ENCODE measurements around the gene RBM33. TPM values are rescaled to one million over a fixed set of nuclear protein-coding genes. Genes with fewer than 3 reads are reported as not detected.

Gene RBM33
- total and polyA plus RNA-seq, 3 experiments from 2014 or later: 68.5 to 71.6 (median 68.7) TPM

DNA sequence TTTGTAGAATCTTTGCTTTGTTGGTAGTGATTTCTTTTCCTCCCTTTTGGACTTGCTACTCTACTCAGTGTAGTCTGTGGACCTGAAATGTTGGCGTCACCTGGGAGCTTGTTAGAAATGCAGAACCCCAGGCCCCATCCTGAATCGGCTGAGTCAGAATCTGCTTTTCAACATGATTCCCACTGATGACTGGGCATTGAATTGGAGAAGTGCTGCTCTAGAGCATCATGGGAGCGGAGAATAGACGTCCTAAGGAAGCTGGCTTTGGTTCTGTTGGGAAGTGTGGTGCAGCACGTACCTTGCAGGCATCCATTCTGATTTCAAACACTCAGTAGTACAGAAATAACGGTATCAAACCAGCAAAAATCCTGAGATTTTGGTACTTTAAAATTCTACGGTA lies 54.7 kb downstream of the RBM33 start:
- Mint-ChIP-seq H3K36me3 (peaks cover 4 to 73% (median 25%) of the 10 kb centered on the region in 3 donors), H3K4me3 (no peak overlapping the region), H3K4me1 (peaks cover 50 to 73% (median 57%) of the 10 kb centered on the region in 3 donors), H3K27me3 (no peaks in the 10 kb centered on the region), H3K27ac (peak overlapping the region in 1 of 8 donors; percentile 48), H3K9me3 (peaks cover 0 to 2% (median 0%) of the 10 kb centered on the region in 5 donors)
- peaks cover 24% of the 10 kb centered on the region for H3K36me3 ChIP-seq (ENCODE audit: insufficient read depth, low read length)
- ChIA-PET POLR2A (no interaction called here), CTCF (interaction anchor here (1.2 kb wide), 1 partner anchor 100 kb away, joined by 3 read pairs; no protein-coding TSS in a partner anchor)
- no peaks in the 10 kb centered on the region for H3K27me3 ChIP-seq (ENCODE audit: insufficient read depth, low read length, poor library complexity, severe bottlenecking)
- H3K4me1 ChIP-seq (ENCODE audit: insufficient read depth, low read length): peaks cover 5% of the 10 kb centered on the region
- H3K4me3 ChIP-seq (ENCODE audit: low read length): no peak overlapping the region
- no peak for DNase-seq
- H3K9me3 ChIP-seq (ENCODE audit: low read length): no peaks in the 10 kb centered on the region
- no peak overlapping the region for H3K27ac ChIP-seq (ENCODE audit: low read depth, low read length)

- Histone ChIP-seq H3K4me3 (ENCODE audit: low read length) (no peak overlapping the region), H3K36me3 (ENCODE audit: insufficient read depth, low read length) (peaks cover 24% of the 10 kb centered on the region), H3K27me3 (ENCODE audit: insufficient read depth, low read length, poor library complexity, severe bottlenecking) (no peaks in the 10 kb centered on the region), H3K9me3 (ENCODE audit: low read length) (no peaks in the 10 kb centered on the region), H3K27ac (ENCODE audit: low read depth, low read length) (no peak overlapping the region), H3K4me1 (ENCODE audit: insufficient read depth, low read length) (peaks cover 5% of the 10 kb centered on the region)
- POLR2A ChIA-PET: no interaction called here
- Mint-ChIP-seq H3K27me3 (no peaks in the 10 kb centered on the region), H3K9me3 (peaks cover 0 to 2% (median 0%) of the 10 kb centered on the region in 5 donors), H3K4me1 (peaks cover 37 to 56% (median 43%) of the 10 kb centered on the region in 3 donors), H3K36me3 (peaks cover 4 to 80% (median 30%) of the 10 kb centered on the region in 3 donors), H3K4me3 (no peak overlapping the region), H3K27ac (peak overlapping the region in 1 of 8 donors; percentile 77)
- no peak for DNase-seq
- CTCF ChIA-PET: no interaction called here
Observed at GRCh38 chr7:155700847-155701246, 56.4 kb downstream of the RBM33 start.

DNA sequence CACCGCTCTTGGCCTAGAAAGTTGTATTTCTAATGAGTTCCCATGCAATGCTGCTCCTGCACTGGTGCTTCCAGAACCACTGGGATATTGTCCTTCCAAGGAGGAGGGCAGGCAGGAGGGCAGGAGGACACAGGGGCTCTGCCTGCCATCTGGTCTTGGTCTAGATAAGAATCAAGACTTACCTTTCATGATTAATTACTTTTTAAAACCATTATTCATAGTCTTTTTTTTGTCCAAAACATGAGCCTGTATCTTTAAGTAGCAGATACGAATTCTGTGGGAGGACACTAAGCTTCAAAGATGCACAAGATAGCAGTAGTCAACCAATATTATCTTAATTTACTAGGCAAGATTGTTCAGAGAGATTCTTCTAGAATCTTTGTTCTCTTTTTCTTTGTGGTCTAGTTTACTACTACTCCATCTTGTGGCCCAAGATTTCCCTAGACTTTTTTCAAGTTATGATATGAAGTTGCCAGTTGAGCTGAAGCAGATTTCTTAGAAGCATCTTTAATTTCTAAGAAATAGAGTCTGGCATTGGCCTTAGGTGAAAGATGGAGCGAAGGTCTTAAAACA lies 57.6 kb downstream of the RBM33 start:
- Mint-ChIP-seq H3K27ac (peak overlapping the region in 5 of 8 donors; percentile 17 to 79 (median 38)), H3K36me3 (peaks cover 0 to 84% (median 34%) of the 10 kb centered on the region in 3 donors), H3K4me3 (no peak overlapping the region), H3K9me3 (peaks cover 0 to 2% (median 0%) of the 10 kb centered on the region in 5 donors), H3K4me1 (peaks cover 31 to 49% (median 31%) of the 10 kb centered on the region in 3 donors), H3K27me3 (no peaks in the 10 kb centered on the region)
- CTCF ChIA-PET: interaction anchor here (0.8 kb wide), 1 partner anchor 25 kb away, joined by 3 read pairs; no protein-coding TSS in a partner anchor
- no peak for DNase-seq
- POLR2A ChIA-PET: no interaction called here
- no peak overlapping the region for H3K27ac ChIP-seq (ENCODE audit: low read depth, low read length)
- H3K36me3 ChIP-seq (ENCODE audit: insufficient read depth, low read length): peaks cover 31% of the 10 kb centered on the region
- H3K9me3 ChIP-seq (ENCODE audit: low read length): no peaks in the 10 kb centered on the region
- H3K4me3 ChIP-seq (ENCODE audit: low read length): no peak overlapping the region
- peaks cover under 1% of the 10 kb centered on the region for H3K4me1 ChIP-seq (ENCODE audit: insufficient read depth, low read length)
- no peaks in the 10 kb centered on the region for H3K27me3 ChIP-seq (ENCODE audit: insufficient read depth, low read length, poor library complexity, severe bottlenecking)

DNA sequence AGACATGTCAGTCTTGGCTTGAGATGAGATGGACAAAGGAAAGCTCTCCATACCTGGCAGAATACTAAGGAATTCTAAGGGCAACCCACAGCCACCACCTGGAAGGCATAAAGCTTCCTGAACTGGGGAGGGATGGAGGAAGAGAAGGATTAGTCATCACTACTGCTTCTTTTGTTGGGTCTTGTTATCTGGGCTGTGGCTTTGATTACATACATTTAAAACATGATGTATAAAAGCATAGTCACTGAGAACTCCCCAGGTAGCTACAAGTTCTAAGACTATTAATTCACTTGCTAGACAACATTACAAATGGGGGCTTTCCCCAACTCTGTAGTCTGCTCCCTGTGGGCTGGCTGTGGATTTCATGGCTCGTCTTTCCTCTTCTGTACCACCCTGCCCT lies 58.2 kb downstream of the RBM33 start:
- no peak overlapping the region for H3K27ac ChIP-seq (ENCODE audit: low read depth, low read length)
- Mint-ChIP-seq H3K27ac (peak overlapping the region in 6 of 8 donors; percentile 2 to 79 (median 38)), H3K27me3 (no peaks in the 10 kb centered on the region), H3K4me1 (peaks cover 26 to 43% (median 26%) of the 10 kb centered on the region in 3 donors), H3K36me3 (peaks cover 0 to 85% (median 34%) of the 10 kb centered on the region in 3 donors), H3K4me3 (no peak overlapping the region), H3K9me3 (peaks cover 0 to 2% (median 0%) of the 10 kb centered on the region in 5 donors)
- no peaks in the 10 kb centered on the region for H3K9me3 ChIP-seq (ENCODE audit: low read length)
- H3K4me3 ChIP-seq (ENCODE audit: low read length): no peak overlapping the region
- peaks cover 32% of the 10 kb centered on the region for H3K36me3 ChIP-seq (ENCODE audit: insufficient read depth, low read length)
- no peaks in the 10 kb centered on the region for H3K4me1 ChIP-seq (ENCODE audit: insufficient read depth, low read length)
- ChIA-PET POLR2A (no interaction called here), CTCF (interaction anchor here (0.8 kb wide), 1 partner anchor 22 kb away, joined by 3 read pairs; no protein-coding TSS in a partner anchor)
- H3K27me3 ChIP-seq (ENCODE audit: insufficient read depth, low read length, poor library complexity, severe bottlenecking): no peaks in the 10 kb centered on the region
- DNase-seq: no peak

DNA sequence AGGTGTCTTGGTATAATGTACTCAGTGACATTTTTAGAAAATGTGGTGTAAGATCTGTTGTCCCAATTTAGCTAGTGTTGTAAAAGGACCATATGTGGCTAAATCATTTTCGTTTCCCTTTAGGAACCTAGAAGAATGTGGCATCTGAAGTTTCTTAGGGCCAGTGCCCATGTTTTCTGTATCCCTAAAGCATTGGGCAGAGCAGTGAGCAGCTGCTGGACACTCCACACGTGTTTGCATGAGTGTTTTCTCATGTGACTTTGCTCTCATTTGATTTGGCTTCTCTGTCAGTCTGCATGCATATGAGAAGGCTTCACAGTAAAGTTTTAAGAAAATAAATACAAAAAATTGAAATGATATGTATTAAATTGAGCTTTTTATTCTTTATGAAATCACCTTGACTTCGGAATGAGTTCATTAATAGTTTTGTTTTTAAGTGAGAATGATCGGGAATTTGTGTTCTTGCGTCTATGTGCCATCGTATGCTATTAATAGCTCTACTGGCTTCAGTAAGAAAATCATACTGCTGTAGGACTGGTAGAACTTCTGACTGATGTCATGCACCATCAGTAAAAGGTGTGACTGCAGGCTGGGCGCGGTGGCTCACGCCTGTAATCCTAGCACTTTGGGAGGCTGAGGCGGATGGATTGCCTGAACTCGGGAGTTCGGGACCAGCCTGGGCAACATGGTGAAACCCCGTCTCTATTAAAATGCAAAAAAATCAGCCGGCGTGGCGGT lies 61.3 kb downstream of the RBM33 start:
- Histone ChIP-seq H3K27me3 (ENCODE audit: insufficient read depth, low read length, poor library complexity, severe bottlenecking) (no peaks in the 10 kb centered on the region), H3K4me3 (ENCODE audit: low read length) (no peak overlapping the region), H3K4me1 (ENCODE audit: insufficient read depth, low read length) (no peaks in the 10 kb centered on the region), H3K9me3 (ENCODE audit: low read length) (no peaks in the 10 kb centered on the region), H3K36me3 (ENCODE audit: insufficient read depth, low read length) (peaks cover 47% of the 10 kb centered on the region), H3K27ac (ENCODE audit: low read depth, low read length) (no peak overlapping the region)
- H3K27ac Mint-ChIP-seq: peak overlapping the region in 1 of 8 donors; percentile 81
- no peaks in the 10 kb centered on the region for H3K27me3 Mint-ChIP-seq
- peaks cover 0 to 20% (median 8%) of the 10 kb centered on the region in 3 donors for H3K4me1 Mint-ChIP-seq
- POLR2A ChIA-PET: no interaction called here
- DNase-seq: no peak
- CTCF ChIA-PET: no interaction called here
- H3K4me3 Mint-ChIP-seq: no peak overlapping the region
- H3K9me3 Mint-ChIP-seq: no peaks in the 10 kb centered on the region
- peaks cover 0 to 63% (median 36%) of the 10 kb centered on the region in 3 donors for H3K36me3 Mint-ChIP-seq

- Histone ChIP-seq H3K36me3 (ENCODE audit: insufficient read depth, low read length) (peaks cover 46% of the 10 kb centered on the region), H3K27me3 (ENCODE audit: insufficient read depth, low read length, poor library complexity, severe bottlenecking) (no peaks in the 10 kb centered on the region), H3K27ac (ENCODE audit: low read depth, low read length) (no peak overlapping the region), H3K9me3 (ENCODE audit: low read length) (no peaks in the 10 kb centered on the region), H3K4me1 (ENCODE audit: insufficient read depth, low read length) (no peaks in the 10 kb centered on the region), H3K4me3 (ENCODE audit: low read length) (no peak overlapping the region)
- H3K4me1 Mint-ChIP-seq: peaks cover 0 to 26% (median 8%) of the 10 kb centered on the region in 3 donors
- POLR2A ChIA-PET: no interaction called here
- DNase-seq: no peak
- no peak overlapping the region for H3K4me3 Mint-ChIP-seq
- H3K36me3 Mint-ChIP-seq: peaks cover 0 to 58% (median 35%) of the 10 kb centered on the region in 3 donors
- H3K27ac Mint-ChIP-seq: peak overlapping the region in 1 of 8 donors; percentile 30
- no peaks in the 10 kb centered on the region for H3K27me3 Mint-ChIP-seq
- CTCF ChIA-PET: no interaction called here
- H3K9me3 Mint-ChIP-seq: no peaks in the 10 kb centered on the region
Observed at GRCh38 chr7:155706376-155706775, 61.9 kb downstream of the RBM33 start.

GRCh38 chr7:155709453-155709852 lies 65.0 kb downstream of the RBM33 start:
- H3K36me3 Mint-ChIP-seq: peaks cover 4 to 33% (median 27%) of the 10 kb centered on the region in 3 donors
- no peak overlapping the region for H3K4me3 Mint-ChIP-seq
- Histone ChIP-seq H3K4me1 (ENCODE audit: insufficient read depth, low read length) (no peaks in the 10 kb centered on the region), H3K4me3 (ENCODE audit: low read length) (no peak overlapping the region), H3K9me3 (ENCODE audit: low read length) (no peaks in the 10 kb centered on the region), H3K27ac (ENCODE audit: low read depth, low read length) (no peak overlapping the region), H3K27me3 (ENCODE audit: insufficient read depth, low read length, poor library complexity, severe bottlenecking) (no peaks in the 10 kb centered on the region), H3K36me3 (ENCODE audit: insufficient read depth, low read length) (peaks cover 39% of the 10 kb centered on the region)
- peaks cover 0 to 1% of the 10 kb centered on the region in 2 donors for H3K27me3 Mint-ChIP-seq
- ChIA-PET CTCF (no interaction called here), POLR2A (no interaction called here)
- no peaks in the 10 kb centered on the region for H3K9me3 Mint-ChIP-seq
- H3K27ac Mint-ChIP-seq: no peak overlapping the region
- peaks cover 24 to 40% (median 27%) of the 10 kb centered on the region in 3 donors for H3K4me1 Mint-ChIP-seq
- no peak for DNase-seq

DNA sequence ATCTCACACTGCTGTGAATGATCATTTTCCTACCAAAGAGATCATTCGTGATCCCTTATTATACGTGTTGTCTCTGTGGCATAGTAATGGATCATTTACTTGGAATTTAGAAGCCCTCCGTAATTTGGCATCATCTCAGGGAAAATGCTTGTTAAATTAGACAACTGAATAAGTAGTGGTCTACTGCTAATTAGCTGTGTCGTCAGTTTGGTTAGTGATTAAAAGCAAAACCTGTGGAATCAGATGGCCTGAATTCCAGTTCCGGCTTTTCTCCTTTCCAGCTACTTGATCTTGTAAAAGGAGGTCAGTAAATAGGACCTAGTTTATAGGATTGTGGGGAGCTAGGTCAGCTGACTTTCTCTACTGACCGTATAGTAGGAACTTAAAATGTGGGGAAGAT lies 65.6 kb downstream of the RBM33 start:
- no peaks in the 10 kb centered on the region for H3K27me3 ChIP-seq (ENCODE audit: insufficient read depth, low read length, poor library complexity, severe bottlenecking)
- no peak for DNase-seq
- POLR2A ChIA-PET: no interaction called here
- H3K36me3 ChIP-seq (ENCODE audit: insufficient read depth, low read length): peaks cover 39% of the 10 kb centered on the region
- H3K4me1 Mint-ChIP-seq: peaks cover 27 to 44% (median 29%) of the 10 kb centered on the region in 3 donors
- no peaks in the 10 kb centered on the region for H3K9me3 ChIP-seq (ENCODE audit: low read length)
- no peak overlapping the region for H3K4me3 ChIP-seq (ENCODE audit: low read length)
- H3K27ac Mint-ChIP-seq: no peak overlapping the region
- H3K4me3 Mint-ChIP-seq: no peak overlapping the region
- H3K4me1 ChIP-seq (ENCODE audit: insufficient read depth, low read length): no peaks in the 10 kb centered on the region
- H3K27me3 Mint-ChIP-seq: peaks cover 0 to 1% of the 10 kb centered on the region in 2 donors
- CTCF ChIA-PET: no interaction called here
- H3K36me3 Mint-ChIP-seq: peaks cover 4 to 33% (median 25%) of the 10 kb centered on the region in 3 donors
- H3K9me3 Mint-ChIP-seq: no peaks in the 10 kb centered on the region
- no peak overlapping the region for H3K27ac ChIP-seq (ENCODE audit: low read depth, low read length)

Measured in CD8-positive, alpha-beta memory T cell (primary cell).